ENCODE measurements around the gene EMCN.
A peak's percentile ranks its signal among the peaks of the same experiment; 100 is the strongest.

The EMCN gene

DNA sequence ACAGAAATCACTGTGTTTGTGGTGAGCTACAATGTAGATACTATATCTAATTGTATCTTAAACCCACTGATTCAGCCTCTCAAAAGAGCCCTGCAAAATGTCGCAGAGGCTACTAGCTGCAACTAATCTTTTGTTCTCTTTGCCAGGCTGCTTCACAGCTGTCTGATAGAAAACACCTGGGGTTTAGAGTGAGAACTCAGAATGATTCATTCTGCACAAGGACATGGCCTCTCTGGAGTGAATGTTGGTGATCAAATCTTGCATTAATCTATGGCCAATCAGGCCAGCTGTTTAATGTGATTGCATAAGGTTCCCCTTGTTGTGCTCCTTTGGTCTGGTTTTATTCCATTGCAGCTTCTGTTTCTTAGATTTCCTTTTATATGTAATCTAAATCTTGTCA is 100.3 kb downstream of the EMCN start:
- TF ChIP-seq, protein P1, sequence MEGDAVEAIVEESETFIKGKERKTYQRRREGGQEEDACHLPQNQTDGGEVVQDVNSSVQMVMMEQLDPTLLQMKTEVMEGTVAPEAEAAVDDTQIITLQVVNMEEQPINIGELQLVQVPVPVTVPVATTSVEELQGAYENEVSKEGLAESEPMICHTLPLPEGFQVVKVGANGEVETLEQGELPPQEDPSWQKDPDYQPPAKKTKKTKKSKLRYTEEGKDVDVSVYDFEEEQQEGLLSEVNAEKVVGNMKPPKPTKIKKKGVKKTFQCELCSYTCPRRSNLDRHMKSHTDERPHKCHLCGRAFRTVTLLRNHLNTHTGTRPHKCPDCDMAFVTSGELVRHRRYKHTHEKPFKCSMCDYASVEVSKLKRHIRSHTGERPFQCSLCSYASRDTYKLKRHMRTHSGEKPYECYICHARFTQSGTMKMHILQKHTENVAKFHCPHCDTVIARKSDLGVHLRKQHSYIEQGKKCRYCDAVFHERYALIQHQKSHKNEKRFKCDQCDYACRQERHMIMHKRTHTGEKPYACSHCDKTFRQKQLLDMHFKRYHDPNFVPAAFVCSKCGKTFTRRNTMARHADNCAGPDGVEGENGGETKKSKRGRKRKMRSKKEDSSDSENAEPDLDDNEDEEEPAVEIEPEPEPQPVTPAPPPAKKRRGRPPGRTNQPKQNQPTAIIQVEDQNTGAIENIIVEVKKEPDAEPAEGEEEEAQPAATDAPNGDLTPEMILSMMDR (IDR thresholded peaks at IDR 0.05): no peak

DNA sequence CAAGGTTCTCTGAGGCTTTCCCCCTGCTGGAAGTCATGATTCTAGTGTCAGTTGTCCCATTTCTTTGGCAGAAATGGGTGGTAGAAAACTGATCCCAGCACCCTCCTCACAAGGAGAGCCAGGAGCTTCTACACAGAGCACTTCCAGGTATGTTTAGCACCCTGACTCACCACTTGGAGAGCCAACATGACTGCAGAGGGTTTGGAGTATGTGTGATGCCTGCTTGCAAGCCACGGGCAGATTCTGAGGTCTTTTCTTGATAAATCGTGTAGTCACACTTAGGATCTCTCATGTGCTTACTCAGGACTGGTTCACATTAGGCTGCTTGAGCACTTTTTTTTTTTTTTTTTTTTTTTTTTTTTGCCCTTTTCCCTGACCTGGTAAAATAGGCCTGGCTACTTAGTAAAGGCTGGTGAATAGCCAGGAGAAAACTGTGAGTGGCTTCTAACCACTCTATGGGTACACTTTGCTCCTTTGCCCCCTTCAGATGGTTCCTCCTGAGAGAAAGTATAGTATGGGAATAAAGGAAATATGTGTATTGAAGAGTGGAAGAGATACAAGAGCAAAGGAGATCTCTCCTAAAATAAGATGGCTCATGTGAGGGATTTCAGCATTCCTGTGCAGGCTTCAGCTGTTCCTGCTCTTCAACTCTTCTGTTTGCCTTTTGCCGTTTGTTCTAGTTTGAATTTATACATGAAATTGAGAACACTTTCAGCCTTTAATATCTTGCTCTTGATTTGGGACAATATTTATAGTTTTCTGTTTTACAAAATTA is 103.6 kb downstream of the EMCN start:
- TF ChIP-seq, protein P1 (IDR thresholded peaks at IDR 0.05): no peak

GRCh38 chr4:100391863-100392262 is 126.0 kb downstream of the EMCN start:
- TF ChIP-seq, protein P1 (IDR thresholded peaks at IDR 0.05): no peak

- TF ChIP-seq, protein P1 (IDR thresholded peaks at IDR 0.05): no peak
Observed at GRCh38 chr4:100391086-100391485, 126.7 kb downstream of the EMCN start.

DNA sequence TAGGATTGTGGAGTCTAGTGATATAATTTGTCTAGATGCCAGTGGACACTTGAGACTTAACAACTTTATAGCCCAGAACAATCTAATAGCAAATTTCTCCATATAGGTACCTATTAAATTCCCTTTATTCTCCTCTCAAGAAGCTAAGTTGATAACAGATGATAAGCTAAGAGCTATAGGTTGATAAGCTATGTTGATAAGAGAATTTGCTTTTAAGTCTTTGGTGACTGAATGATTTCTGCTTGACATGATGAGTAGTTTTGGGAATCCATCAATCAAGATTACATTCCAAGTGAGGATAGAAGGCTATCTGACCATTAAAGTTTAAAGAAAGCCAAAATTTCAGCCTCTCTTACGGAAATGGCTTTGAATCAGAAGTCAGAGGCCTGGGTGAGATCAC is 131.6 kb downstream of the EMCN start:
- TF ChIP-seq, protein P1 (IDR thresholded peaks at IDR 0.05): no peak

GRCh38 chr4:100379583-100380105 is 138.2 kb downstream of the EMCN start:
- TF ChIP-seq, protein P1 (IDR thresholded peaks at IDR 0.05): no peak

DNA sequence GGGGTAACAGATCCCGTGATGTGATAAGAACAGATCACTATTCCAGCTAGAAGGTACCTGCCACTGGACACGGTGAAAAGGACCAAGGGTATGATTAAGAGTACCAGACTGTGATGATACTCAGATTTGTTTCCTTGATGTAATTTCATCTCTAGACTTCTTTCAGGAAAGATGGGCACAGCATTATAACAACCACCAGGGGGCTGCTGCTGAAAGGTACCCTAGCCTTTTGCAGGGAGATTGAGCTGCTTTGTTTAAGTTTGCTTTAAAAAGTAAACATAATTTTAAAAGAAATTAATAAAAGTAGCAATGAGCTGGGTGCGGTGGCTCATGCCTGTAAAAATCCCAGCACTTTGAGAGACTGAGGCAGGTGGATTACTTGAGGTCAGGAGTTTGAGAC is 145.4 kb downstream of the EMCN start:
- TF ChIP-seq, protein P1 (IDR thresholded peaks at IDR 0.05): peak; percentile 35; the same call in 1 of the 2 replicates
